IMR-90 (cell line): ENCODE data around the gene DMRT1. TPM values are rescaled to one million over a fixed set of nuclear protein-coding genes. Genes with fewer than 3 reads are reported as not detected.

ENCODE experiments used
- ATAC-seq: fragments of 200-7000 bp; cut with Tn5 transposase; 2 replicates; pipeline ENCODE4 v1.9.1; 2020; ENCODE audit warnings: low read depth, mild to moderate bottlenecking, moderate library complexity
- BruUV-seq: library from RNA; stranded (reverse); fragments of 400-500 nt; replicated peaks from 2 replicates; lab custom pipeline; 2021; lab: Mats Ljungman, UMichigan
- CTCF ChIA-PET: fragments of 300-600 bp; formaldehyde crosslinking; extraction: SDS; loops from one replicate; lab custom pipeline; 2021; ENCODE audit warnings: antibody characterized with exemption; lab: Yijun Ruan, JAX
- POLR2A ChIA-PET: fragments of 300-600 bp; sonication (Branson Sonifier 250); formaldehyde crosslinking; loops from one replicate; lab custom pipeline; 2022; ENCODE audit warnings: antibody characterized with exemption; ENCODE audit not compliant: unreplicated experiment; lab: Charles Lee
- DNase-seq: peaks from one replicate; pipeline ENCODE4 v3.0.0; 2013
- H2AFZ ChIP-seq: replicated peaks from 2 replicates; pipeline ENCODE3; 2013; ENCODE audit warnings: low read length, mild to moderate bottlenecking; ENCODE audit not compliant: poor library complexity
- H2AK5ac ChIP-seq: 2 replicates; pipeline ENCODE4 v1.6.1; 2013; ENCODE audit warnings: low read depth, low read length, inconsistent platforms
- H2AK9ac ChIP-seq: replicated peaks from 2 replicates; pipeline ENCODE3; 2013; ENCODE audit warnings: mild to moderate bottlenecking, low read depth, low read length, moderate library complexity; ENCODE audit not compliant: poor library complexity
- H2BK120ac ChIP-seq: 2 replicates; pipeline ENCODE4 v1.6.1; 2013; ENCODE audit warnings: low read depth, low read length, inconsistent platforms
- H2BK15ac ChIP-seq: 3 replicates; pipeline ENCODE4 v1.6.1; 2013; ENCODE audit warnings: low read depth, low read length, inconsistent platforms
- H2BK20ac ChIP-seq: 2 replicates; pipeline ENCODE4 v1.6.1; 2013; ENCODE audit warnings: low read depth, mild to moderate bottlenecking, inconsistent platforms, low read length, moderate library complexity
- H2BK5ac ChIP-seq: 2 replicates; pipeline ENCODE4 v1.6.1; 2013; ENCODE audit warnings: mild to moderate bottlenecking, low read depth, low read length, inconsistent platforms; ENCODE audit not compliant: poor library complexity, severe bottlenecking
- H3K14ac ChIP-seq: replicated peaks from 2 replicates; pipeline ENCODE4 v1.6.1; 2013; ENCODE audit warnings: low read depth, low read length, inconsistent platforms
- H3K18ac ChIP-seq: 2 replicates; pipeline ENCODE4 v1.6.1; 2013; ENCODE audit warnings: low read depth, low read length, control low read depth
- H3K23ac ChIP-seq: 2 replicates; pipeline ENCODE4 v1.6.1; 2013; ENCODE audit warnings: low read depth, low read length, inconsistent platforms
- H3K27ac ChIP-seq: 2 replicates; pipeline ENCODE4 v1.5.1; 2013; ENCODE audit warnings: mild to moderate bottlenecking, control low read depth, low read length; ENCODE audit not compliant: insufficient read depth
- H3K27me3 ChIP-seq: 2 replicates; pipeline ENCODE4 v1.6.1; 2013; ENCODE audit warnings: low read length; ENCODE audit not compliant: control insufficient read depth, insufficient read depth
- H3K36me3 ChIP-seq: 2 replicates; pipeline ENCODE4 v1.6.1; 2013; ENCODE audit warnings: low read length, mixed read lengths; ENCODE audit not compliant: control insufficient read depth, insufficient read depth
- H3K4ac ChIP-seq: 2 replicates; pipeline ENCODE4 v1.6.1; 2013; ENCODE audit warnings: low read depth, low read length, inconsistent platforms
- H3K4me1 ChIP-seq: 2 replicates; pipeline ENCODE4 v1.6.1; 2013; ENCODE audit warnings: low read length, mixed read lengths; ENCODE audit not compliant: control insufficient read depth, insufficient read depth
- H3K4me2 ChIP-seq: 2 replicates; pipeline ENCODE4 v1.6.1; 2013; ENCODE audit warnings: low read depth, mild to moderate bottlenecking, control low read depth, low read length, moderate library complexity
- H3K4me3 ChIP-seq: 2 replicates; pipeline ENCODE4 v1.5.1; 2013; ENCODE audit warnings: low read depth, mild to moderate bottlenecking, control low read depth, low read length, moderate library complexity; ENCODE audit not compliant: insufficient read depth
- H3K56ac ChIP-seq: 2 replicates; pipeline ENCODE4 v1.6.1; 2013; ENCODE audit warnings: low read length, inconsistent platforms; ENCODE audit not compliant: insufficient read depth; ENCODE audit errors: extremely low read depth
- H3K79me1 ChIP-seq, 2 experiments: 2 replicates each; pipeline ENCODE4 v1.6.1; 2013; ENCODE audit warnings: low read length in 2 of 2, inconsistent platforms in 1 of 2, low read depth in 1 of 2
- H3K9ac ChIP-seq: 2 replicates; pipeline ENCODE4 v1.6.1; 2013; ENCODE audit warnings: low read depth, low read length, control low read depth
- H3K9me1 ChIP-seq: 2 replicates; pipeline ENCODE4 v1.6.1; 2013; ENCODE audit warnings: low read length, inconsistent platforms; ENCODE audit not compliant: insufficient read depth
- H3K9me3 ChIP-seq: 2 replicates; pipeline ENCODE4 v1.6.1; 2013; ENCODE audit warnings: low read length; ENCODE audit not compliant: control insufficient read depth, insufficient read depth
- H4K20me1 ChIP-seq: 2 replicates; pipeline ENCODE4 v1.6.1; 2013; ENCODE audit warnings: low read length, inconsistent platforms; ENCODE audit not compliant: insufficient read depth
- H4K5ac ChIP-seq: 2 replicates; pipeline ENCODE4 v1.6.1; 2013; ENCODE audit warnings: mild to moderate bottlenecking, low read depth, low read length, control low read depth
- H4K8ac ChIP-seq, 2 experiments: 2 replicates each; pipeline ENCODE4 v1.6.1; 2013; ENCODE audit warnings: low read depth in 2 of 2, low read length in 2 of 2, control low read depth in 1 of 2, inconsistent platforms in 1 of 2
- H4K91ac ChIP-seq: 2 replicates; pipeline ENCODE4 v1.6.1; 2013; ENCODE audit warnings: low read depth, low read length, inconsistent platforms; ENCODE audit not compliant: insufficient read depth
- BHLHE40 ChIP-seq: fragments of 150-350 bp; IDR thresholded peaks from 2 replicates; pipeline ENCODE4 v1.6.1; 2016; ENCODE audit warnings: mild to moderate bottlenecking, low read depth, low read length
- CEBPB ChIP-seq: IDR thresholded peaks from 2 replicates; pipeline ENCODE4 v1.6.1; 2012; ENCODE audit warnings: low read depth, low read length, improper control_type of control experiment
- FOS ChIP-seq: fragments of 150-350 bp; IDR thresholded peaks from 2 replicates; pipeline ENCODE4 v1.6.1; 2016; ENCODE audit warnings: low read depth, low read length
- MAZ ChIP-seq: IDR thresholded peaks from 2 replicates; pipeline ENCODE4 v1.6.1; 2012; ENCODE audit warnings: low read depth, mild to moderate bottlenecking, low read length, improper control_type of control experiment, moderate library complexity, borderline replicate concordance
- NFE2L2 ChIP-seq: fragments of 150-350 bp; IDR thresholded peaks from 2 replicates; pipeline ENCODE4 v1.6.1; 2016; ENCODE audit warnings: low read depth, mild to moderate bottlenecking, low read length
- RCOR1 ChIP-seq: IDR thresholded peaks from 2 replicates; pipeline ENCODE4 v1.6.1; 2012; ENCODE audit warnings: mild to moderate bottlenecking, low read length, improper control_type of control experiment; ENCODE audit not compliant: insufficient replicate concordance
- RFX5 ChIP-seq: IDR thresholded peaks from 2 replicates; pipeline ENCODE4 v1.8.0; 2012; ENCODE audit warnings: low read depth, mild to moderate bottlenecking, low read length, moderate library complexity
- SMC3 ChIP-seq: fragments of 150-350 bp; IDR thresholded peaks from 2 replicates; pipeline ENCODE4 v1.6.1; 2016; ENCODE audit warnings: low read depth, mild to moderate bottlenecking, antibody characterized with exemption, low read length, moderate library complexity
- WGBS, 2 experiments: methylation state at CpG; one replicate each; pipeline versions ENCODE4 v1.1.5 to v1.1.7; 2013; ENCODE audit warnings: missing lambda C conversion rate in 2 of 2; ENCODE audit not compliant: insufficient read length in 1 of 2; ENCODE audit errors: extremely low coverage in 2 of 2; 5-methylcytosine and 5-hydroxymethylcytosine counted together
- dilution Hi-C: fragments of 300-500 bp; cut with HindIII; formaldehyde crosslinking; loops from one replicate; pipeline ENCODE4 v1.14.3; 2018; ENCODE audit warnings: low sequenced_read_pairs; ENCODE audit not compliant: unreplicated experiment
- in situ Hi-C: fragments of 300-500 bp; cut with MboI; formaldehyde crosslinking; loops from 3 replicates; pipeline ENCODE4 v1.14.3; 2019; ENCODE audit warnings: low sequenced_read_pairs, inconsistent platforms, mixed read lengths
- intact Hi-C: fragments of 100-400 bp; cut with micrococcal nuclease; formaldehyde crosslinking; loops from 2 replicates; pipeline ENCODE4 v1.10.0; 2022
- polyA plus RNA-seq, 3 experiments: library from polyadenylated mRNA; depleted of rRNA; stranded (reverse); fragments of >200 nt; gene quantifications; 2 replicates each; pipeline ENCODE4 v1.2.3, GENCODE V29; 2012; ENCODE audit warnings: low replicate concordance in 1 of 3
- total RNA-seq: library from RNA; depleted of rRNA; stranded (reverse); fragments of >200 nt; gene quantifications from 2 replicates; pipeline ENCODE4 v1.2.3, GENCODE V29; 2012
- TF ChIP-seq, protein P1 (sequence below): conservative IDR thresholded peaks from 2 replicates; pipeline ENCODE4 v1.5.1; 2012; ENCODE audit warnings: mild to moderate bottlenecking, low read depth, low read length, improper control_type of control experiment

DMRT1 gene
- total and polyA plus RNA-seq, 2 of the 4 experiments (the other 2 are of a cell fraction), result not detected

DNA sequence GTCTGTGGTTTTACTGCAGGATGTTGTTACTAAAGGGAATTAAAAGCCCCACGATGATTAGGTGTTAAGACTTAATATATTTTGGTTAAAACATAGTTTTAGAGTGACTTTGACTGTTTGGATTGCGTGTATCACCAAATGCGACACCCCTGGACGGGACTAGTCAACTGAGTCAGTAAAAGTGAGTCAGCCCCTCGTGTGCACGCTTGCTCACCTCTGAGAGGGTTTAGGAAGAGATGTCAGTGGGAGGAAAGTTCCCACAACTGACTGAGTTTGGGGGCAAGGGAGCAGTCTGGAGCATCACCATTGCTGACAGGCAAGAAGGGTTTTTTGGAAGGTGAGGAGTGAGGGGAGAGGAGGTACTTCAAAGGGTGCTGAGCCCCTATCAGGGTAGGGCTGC lies 120.5 kb downstream of the DMRT1 start:
- dilution Hi-C loops, result no loop called here
- H3K27me3 ChIP-seq, result peaks cover 9% of the 10 kb centered on the region

More for the DNA sequence above, 120.5 kb downstream of the DMRT1 start:
- no peak overlapping the region for H3K9ac ChIP-seq
- intact Hi-C loops (no loop called here), in situ Hi-C loops (no loop called here)
- WGBS, 2 experiments, result 10% methylated on average over 5 of the region's 6 CpGs; no CpG with 5 or more reads in 1 of the 2 experiments
- H4K91ac ChIP-seq, result no peak overlapping the region
- no peak overlapping the region for H3K56ac ChIP-seq
- H3K4me2 ChIP-seq, result no peak overlapping the region
- no peaks in the 10 kb centered on the region for H3K79me1 ChIP-seq
- no peak overlapping the region for H3K4ac ChIP-seq
- H3K14ac ChIP-seq, result no peak overlapping the region
- ChIA-PET POLR2A (no interaction called here), CTCF (interaction anchor here (0.5 kb wide), 1 partner anchor 41 kb away, joined by 3 read pairs; no protein-coding TSS in a partner anchor)
- no peaks in the 10 kb centered on the region for H3K36me3 ChIP-seq
- H2BK5ac ChIP-seq, result no peak overlapping the region
- H3K23ac ChIP-seq, result no peak overlapping the region
- no peaks in the 10 kb centered on the region for H3K9me3 ChIP-seq
- BruUV-seq, result no TSS peak
- H2BK15ac ChIP-seq, result no peak overlapping the region
- no peak for ATAC-seq
- no peaks in the 10 kb centered on the region for H4K20me1 ChIP-seq
- no peaks in the 10 kb centered on the region for H3K4me1 ChIP-seq
- H4K5ac ChIP-seq, result no peak overlapping the region
- H2BK120ac ChIP-seq, result no peak overlapping the region
- peak; percentile 40; the same call in 1 of the 2 replicates for TF ChIP-seq FOS
- TF ChIP-seq, protein P1, sequence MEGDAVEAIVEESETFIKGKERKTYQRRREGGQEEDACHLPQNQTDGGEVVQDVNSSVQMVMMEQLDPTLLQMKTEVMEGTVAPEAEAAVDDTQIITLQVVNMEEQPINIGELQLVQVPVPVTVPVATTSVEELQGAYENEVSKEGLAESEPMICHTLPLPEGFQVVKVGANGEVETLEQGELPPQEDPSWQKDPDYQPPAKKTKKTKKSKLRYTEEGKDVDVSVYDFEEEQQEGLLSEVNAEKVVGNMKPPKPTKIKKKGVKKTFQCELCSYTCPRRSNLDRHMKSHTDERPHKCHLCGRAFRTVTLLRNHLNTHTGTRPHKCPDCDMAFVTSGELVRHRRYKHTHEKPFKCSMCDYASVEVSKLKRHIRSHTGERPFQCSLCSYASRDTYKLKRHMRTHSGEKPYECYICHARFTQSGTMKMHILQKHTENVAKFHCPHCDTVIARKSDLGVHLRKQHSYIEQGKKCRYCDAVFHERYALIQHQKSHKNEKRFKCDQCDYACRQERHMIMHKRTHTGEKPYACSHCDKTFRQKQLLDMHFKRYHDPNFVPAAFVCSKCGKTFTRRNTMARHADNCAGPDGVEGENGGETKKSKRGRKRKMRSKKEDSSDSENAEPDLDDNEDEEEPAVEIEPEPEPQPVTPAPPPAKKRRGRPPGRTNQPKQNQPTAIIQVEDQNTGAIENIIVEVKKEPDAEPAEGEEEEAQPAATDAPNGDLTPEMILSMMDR, result no peak
- no peak for TF ChIP-seq NFE2L2
- TF ChIP-seq SMC3, result no peak
- TF ChIP-seq RCOR1, result no peak
- no peak for TF ChIP-seq CEBPB
- TF ChIP-seq MAZ, result no peak
- TF ChIP-seq RFX5, result no peak
- TF ChIP-seq BHLHE40, result peak; percentile 58
- H4K8ac ChIP-seq, result no peak overlapping the region
- H2BK20ac ChIP-seq, result no peak overlapping the region
- no peaks in the 10 kb centered on the region for H3K9me1 ChIP-seq
- H2AK5ac ChIP-seq, result no peak overlapping the region
- H3K4me3 ChIP-seq, result no peak overlapping the region
- H2AK9ac ChIP-seq, result no peak overlapping the region
- H3K18ac ChIP-seq, result no peak overlapping the region
- DNase-seq, result peak; percentile 36
- no peak overlapping the region for H2AFZ ChIP-seq
- H3K27ac ChIP-seq, result no peak overlapping the region
